ENCODE data around the gene PRAMEF20.
"Not testable (repeated sequence)": the region's sequence is repeated elsewhere in the genome, so short reads cannot be mapped to it uniquely, and the experiment has no call there.

The PRAMEF20 gene
- 0 to 0.09 reads per million in 2 donors for total RNA-seq

- not testable (repeated sequence) for DNase-seq
These were observed at the start of gene PRAMEF20 for GRCh38 chr1:13410150-13410549. Gene PRAMEF20, plus strand, starts transcription at chr1:13410450. Its CDS starts 5,905 bp downstream, at chr1:13416355.

- not testable (repeated sequence) for DNase-seq
These were observed 47.9 kb upstream of the PRAMEF20 start for GRCh38 chr1:13362364-13362763.

GRCh38 chr1:13364928-13365327 lies 45.3 kb upstream of the PRAMEF20 start:
- DNase-seq = not testable (repeated sequence)

- not testable (repeated sequence) for DNase-seq
These were observed 43.7 kb upstream of the PRAMEF20 start for GRCh38 chr1:13366536-13366935.

GRCh38 chr1:13368544-13368943 lies 41.7 kb upstream of the PRAMEF20 start:
- DNase-seq = not testable (repeated sequence)

- DNase-seq = not testable (repeated sequence)
These were observed 31.3 kb upstream of the PRAMEF20 start for GRCh38 chr1:13378983-13379382.

- not testable (repeated sequence) for DNase-seq
These were observed 29.9 kb upstream of the PRAMEF20 start for GRCh38 chr1:13380380-13380779.

- not testable (repeated sequence) for DNase-seq
These were observed 20.9 kb upstream of the PRAMEF20 start, which contains the start of gene PRAMEF17 for GRCh38 chr1:13389332-13389731. Gene PRAMEF17, plus strand, starts transcription at chr1:13389632. Its CDS starts 26 bp downstream, at chr1:13389658.

GRCh38 chr1:13393004-13393403 lies 17.2 kb upstream of the PRAMEF20 start:
- DNase-seq = not testable (repeated sequence)

GRCh38 chr1:13394761-13395160 lies 15.5 kb upstream of the PRAMEF20 start:
- not testable (repeated sequence) for DNase-seq

- DNase-seq = not testable (repeated sequence)
These were observed 14.9 kb upstream of the PRAMEF20 start for GRCh38 chr1:13395311-13395710.

- no peak for DNase-seq
These were observed 2.4 kb upstream of the PRAMEF20 start for GRCh38 chr1:13407811-13408210.

GRCh38 chr1:13430495-13430894 lies 20.2 kb downstream of the PRAMEF20 start:
- no peak for DNase-seq

- DNase-seq = no peak
These were observed 22.0 kb downstream of the PRAMEF20 start for GRCh38 chr1:13432251-13432650.

- not testable (repeated sequence) for DNase-seq
These were observed 23.6 kb downstream of the PRAMEF20 start for GRCh38 chr1:13433694-13434358.

- DNase-seq = no peak
These were observed 25.2 kb downstream of the PRAMEF20 start for GRCh38 chr1:13435458-13435857.

- DNase-seq = not testable (repeated sequence)
These were observed 29.0 kb downstream of the PRAMEF20 start for GRCh38 chr1:13439104-13439783.

GRCh38 chr1:13443335-13443979 lies 33.2 kb downstream of the PRAMEF20 start:
- no peak for DNase-seq

- no peak for DNase-seq
These were observed 40.0 kb downstream of the PRAMEF20 start for GRCh38 chr1:13450204-13450603.

- no peak for DNase-seq
These were observed 41.2 kb downstream of the PRAMEF20 start for GRCh38 chr1:13451399-13451965.

GRCh38 chr1:13456904-13457532 lies 46.8 kb downstream of the PRAMEF20 start:
- DNase-seq = no peak

- DNase-seq = no peak
These were observed 51.7 kb downstream of the PRAMEF20 start for GRCh38 chr1:13461977-13462376.

- no peak for DNase-seq
These were observed 52.4 kb downstream of the PRAMEF20 start for GRCh38 chr1:13462682-13463081.
